Body of pancreas (tissue), 4 donors: ENCODE data around the gene HLA-DMB. TPM values are rescaled to one million over a fixed set of nuclear protein-coding genes. Genes with fewer than 3 reads are reported as not detected.
"Not testable (repeated sequence)": the region's sequence is repeated elsewhere in the genome, so short reads cannot be mapped to it uniquely, and the experiment has no call there.

Experiments
- ATAC-seq: fragments of 150-250 bp; one replicate; pipeline ENCODE4 v1.9.1; 2016
- DNase-seq, 4 donors: peaks; one replicate each; pipeline ENCODE4 v3.0.0-alpha.2; 2019
- H3K27ac ChIP-seq, 4 donors: fragments of 200-600 bp; sonication (generic); 1 replicate in 3 of 4; 2 replicates in 1 of 4; pipeline versions ENCODE4 v1.5.1 to v1.6.1; 2016 to 2019; ENCODE audit warnings: mild to moderate bottlenecking in 1 of 4, mixed read lengths in 1 of 4, moderate library complexity in 1 of 4
- H3K27me3 ChIP-seq, 2 donors: fragments of 200-600 bp; sonication (generic); one replicate each; pipeline ENCODE4 v1.6.0; 2016; ENCODE audit warnings: mild to moderate bottlenecking in 1 of 2
- H3K36me3 ChIP-seq, 2 donors: fragments of 200-600 bp; sonication (generic); replicated peaks in 1 of 2; 2 replicates each; pipeline ENCODE4 v1.5.1; 2016; ENCODE audit warnings: low read depth in 2 of 2; ENCODE audit not compliant: insufficient read depth in 1 of 2
- H3K4me1 ChIP-seq: fragments of 200-600 bp; sonication (generic); one replicate; pipeline ENCODE4 v1.6.0; 2016
- H3K4me3 ChIP-seq, 2 donors: fragments of 200-600 bp; sonication (generic); 1 replicate in 1 of 2; 2 replicates in 1 of 2; pipeline ENCODE4 v1.5.1; 2016 to 2019
- H3K9me3 ChIP-seq, 3 donors: fragments of 200-600 bp; sonication (generic); 1 replicate in 2 of 3; 2 replicates in 1 of 3; pipeline ENCODE4 v1.5.1; 2016
- POLR2A ChIP-seq, 3 donors: fragments of 450-650 bp; IDR thresholded peaks; one replicate each; pipeline ENCODE4 v1.6.1; 2016; ENCODE audit warnings: antibody characterized with exemption in 3 of 3, mild to moderate bottlenecking in 2 of 3
- WGBS, 2 donors: methylation state at CpG; one replicate each; pipeline ENCODE4 v1.1.5; 2017; 5-methylcytosine and 5-hydroxymethylcytosine counted together
- intact Hi-C: fragments of 100-400 bp; cut with DNase I; formaldehyde crosslinking; loops from one replicate; pipeline ENCODE4 v1.15.1; 2023
- total RNA-seq, 2 donors: library from RNA; depleted of rRNA; stranded (reverse); fragments of >200 nt; gene quantifications; one replicate each; pipeline ENCODE4 v1.1.0, GENCODE V29; 2016
- TF ChIP-seq, protein P1 (sequence below), 7 experiments: fragments of 450-650 bp in 4 of 7; fragments of 200-600 bp in 3 of 7; sonication (generic) in 3 of 7; IDR thresholded peaks; one replicate each; pipeline ENCODE4 v1.5.1; 2016 to 2019; ENCODE audit warnings: antibody characterized with exemption in 7 of 7

Gene HLA-DMB
- total RNA-seq, 2 donors from 2014 or later: 3.0 to 14.3 TPM

DNA sequence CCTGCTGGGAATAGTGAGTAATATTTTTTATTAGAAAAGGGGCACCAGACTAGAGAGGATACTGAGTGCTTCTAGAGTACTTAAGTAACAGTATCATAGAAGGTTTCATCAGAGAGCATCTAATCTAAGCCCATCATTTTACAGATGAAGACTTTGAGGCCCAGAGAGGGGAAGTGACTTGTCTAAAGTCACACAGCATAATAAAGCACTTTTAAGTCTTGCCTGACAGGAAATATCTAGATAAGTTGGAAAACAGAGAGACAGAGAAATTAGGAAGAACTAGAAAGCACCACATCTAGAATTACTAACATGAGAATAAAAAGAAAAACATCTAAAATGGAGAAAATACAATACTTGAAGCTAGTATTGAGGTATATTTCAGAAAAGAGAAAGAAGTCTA, 6.1 kb upstream of the HLA-DMB start:
- Histone ChIP-seq H3K9me3 (no peaks in the 10 kb centered on the region), H3K36me3 (no peaks in the 10 kb centered on the region), H3K27me3 (no peaks in the 10 kb centered on the region), H3K4me1 (no peaks in the 10 kb centered on the region), H3K27ac (no peak overlapping the region), H3K4me3 (no peak overlapping the region)
- ATAC-seq (no peak), DNase-seq (no peak)
- intact Hi-C loops: loop anchor here (5.0 kb wide), 1 partner anchor 60 kb away; no protein-coding TSS in a partner anchor
- TF ChIP-seq, protein P1, sequence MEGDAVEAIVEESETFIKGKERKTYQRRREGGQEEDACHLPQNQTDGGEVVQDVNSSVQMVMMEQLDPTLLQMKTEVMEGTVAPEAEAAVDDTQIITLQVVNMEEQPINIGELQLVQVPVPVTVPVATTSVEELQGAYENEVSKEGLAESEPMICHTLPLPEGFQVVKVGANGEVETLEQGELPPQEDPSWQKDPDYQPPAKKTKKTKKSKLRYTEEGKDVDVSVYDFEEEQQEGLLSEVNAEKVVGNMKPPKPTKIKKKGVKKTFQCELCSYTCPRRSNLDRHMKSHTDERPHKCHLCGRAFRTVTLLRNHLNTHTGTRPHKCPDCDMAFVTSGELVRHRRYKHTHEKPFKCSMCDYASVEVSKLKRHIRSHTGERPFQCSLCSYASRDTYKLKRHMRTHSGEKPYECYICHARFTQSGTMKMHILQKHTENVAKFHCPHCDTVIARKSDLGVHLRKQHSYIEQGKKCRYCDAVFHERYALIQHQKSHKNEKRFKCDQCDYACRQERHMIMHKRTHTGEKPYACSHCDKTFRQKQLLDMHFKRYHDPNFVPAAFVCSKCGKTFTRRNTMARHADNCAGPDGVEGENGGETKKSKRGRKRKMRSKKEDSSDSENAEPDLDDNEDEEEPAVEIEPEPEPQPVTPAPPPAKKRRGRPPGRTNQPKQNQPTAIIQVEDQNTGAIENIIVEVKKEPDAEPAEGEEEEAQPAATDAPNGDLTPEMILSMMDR (IDR thresholded peaks at IDR 0.05): no peak
- no peak for TF ChIP-seq POLR2A (IDR thresholded peaks at IDR 0.05)

DNA sequence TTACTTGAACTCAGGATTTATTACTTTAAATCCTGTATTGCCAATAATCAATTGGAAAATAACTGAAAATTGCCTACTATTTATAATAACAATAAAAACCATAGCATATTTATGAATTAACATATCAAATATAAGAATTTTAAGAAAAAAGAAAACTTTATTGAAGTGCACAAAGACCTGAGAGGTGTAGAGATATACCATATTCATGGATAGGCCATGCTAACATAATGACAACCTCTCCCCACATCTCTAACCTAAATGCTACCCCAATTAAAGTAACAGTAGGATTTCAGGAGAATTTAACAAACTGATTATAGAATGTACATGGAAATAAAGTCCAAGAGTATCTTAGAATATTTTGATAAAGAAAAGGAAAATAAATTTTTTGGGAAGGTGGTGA, 5.1 kb upstream of the HLA-DMB start:
- Histone ChIP-seq H3K27me3 (no peaks in the 10 kb centered on the region), H3K9me3 (no peaks in the 10 kb centered on the region), H3K36me3 (no peaks in the 10 kb centered on the region), H3K4me3 (no peak overlapping the region), H3K27ac (peak overlapping the region in 1 of 4 donors; percentile 72), H3K4me1 (no peaks in the 10 kb centered on the region)
- intact Hi-C loops: loop anchor here (5.0 kb wide), 1 partner anchor 59 kb away; no protein-coding TSS in a partner anchor
- ATAC-seq: no peak
- no peak for TF ChIP-seq POLR2A (IDR thresholded peaks at IDR 0.05)
- TF ChIP-seq, protein P1 (IDR thresholded peaks at IDR 0.05): no peak
- no peak for DNase-seq

DNA sequence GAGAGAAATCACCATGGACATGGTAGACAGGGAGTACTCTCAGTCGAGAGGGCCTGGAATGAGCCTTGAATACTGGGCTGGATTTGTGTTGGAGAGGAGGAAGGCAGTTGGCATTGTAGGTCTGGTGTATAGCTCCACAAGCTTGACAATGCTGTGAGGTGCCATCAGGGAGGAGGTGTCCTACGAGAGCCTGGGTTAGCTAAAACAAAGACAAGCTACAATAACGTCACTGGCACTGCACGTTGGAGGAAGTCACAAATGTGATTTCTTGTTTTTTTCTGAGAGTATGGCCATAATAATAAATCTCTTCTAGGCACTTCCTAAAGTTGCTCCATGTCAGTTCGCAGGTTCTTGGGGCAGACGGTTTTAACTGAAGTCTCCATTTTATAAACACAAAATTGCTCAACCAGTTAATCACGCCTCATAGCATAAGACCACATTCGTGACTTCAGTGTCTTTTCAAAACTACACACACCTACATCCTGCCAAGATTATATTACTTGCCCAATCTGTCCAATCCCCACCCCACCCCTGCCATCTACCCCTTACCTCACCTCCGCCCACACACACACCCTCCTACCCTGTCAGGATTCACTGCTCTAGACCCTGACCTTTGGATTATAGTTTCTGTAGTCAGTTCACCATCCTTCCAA, 4.4 kb upstream of the HLA-DMB start:
- intact Hi-C loops: loop anchor here (5.0 kb wide), 1 partner anchor 58 kb away; no protein-coding TSS in a partner anchor
- no peaks in the 10 kb centered on the region for H3K27me3 ChIP-seq
- peak overlapping the region in 1 of 4 donors; percentile 72 for H3K27ac ChIP-seq
- H3K9me3 ChIP-seq: no peaks in the 10 kb centered on the region
- 67 to 82% methylated on average over 9 of the region's 9 CpGs for WGBS, 2 donors
- H3K36me3 ChIP-seq: no peaks in the 10 kb centered on the region
- H3K4me3 ChIP-seq: no peak overlapping the region
- ATAC-seq (no peak), DNase-seq (peak in 1 of 4 donors; percentile 43)
- TF ChIP-seq POLR2A (IDR thresholded peaks at IDR 0.05): no peak
- TF ChIP-seq, protein P1 (IDR thresholded peaks at IDR 0.05): no peak
- peaks cover 5% of the 10 kb centered on the region for H3K4me1 ChIP-seq

DNA sequence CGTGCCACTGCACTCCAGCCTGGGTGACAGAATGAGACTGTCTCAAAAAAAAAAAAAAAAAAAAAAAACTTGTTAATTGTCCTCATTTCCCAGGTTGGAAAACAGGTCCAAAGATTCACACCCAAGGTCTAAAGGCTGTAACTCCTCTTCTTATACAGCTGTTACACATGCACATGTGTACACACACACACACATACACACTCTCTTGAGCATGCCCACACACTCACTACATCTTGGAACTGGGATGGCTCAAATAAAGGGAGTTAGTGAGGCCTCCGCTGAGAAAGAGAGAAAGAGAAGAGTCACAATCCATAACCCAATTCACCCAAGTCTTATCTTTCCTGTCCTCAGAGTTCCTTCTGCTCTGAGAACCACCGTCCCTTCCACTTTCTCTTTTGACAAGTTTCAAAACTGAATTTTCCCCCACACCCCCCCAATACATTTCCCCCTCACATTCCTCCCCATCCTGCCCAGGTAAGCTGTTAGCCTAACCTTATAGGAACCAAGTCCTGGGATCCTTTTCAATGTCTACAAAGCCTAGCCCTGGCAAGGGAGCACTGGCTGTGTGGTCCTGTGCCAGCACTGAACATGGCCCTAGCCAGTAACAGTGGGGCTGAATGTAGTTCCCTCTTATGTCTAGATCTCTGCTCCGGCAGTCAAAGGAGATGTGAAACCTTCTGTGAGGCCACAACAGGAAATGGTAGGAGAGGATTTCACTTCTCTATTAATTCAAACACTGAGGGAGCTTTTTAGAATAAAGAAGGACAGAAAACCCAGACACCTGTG, 3.2 kb upstream of the HLA-DMB start:
- H3K4me1 ChIP-seq: peaks cover 5% of the 10 kb centered on the region
- ATAC-seq: no peak

DNA sequence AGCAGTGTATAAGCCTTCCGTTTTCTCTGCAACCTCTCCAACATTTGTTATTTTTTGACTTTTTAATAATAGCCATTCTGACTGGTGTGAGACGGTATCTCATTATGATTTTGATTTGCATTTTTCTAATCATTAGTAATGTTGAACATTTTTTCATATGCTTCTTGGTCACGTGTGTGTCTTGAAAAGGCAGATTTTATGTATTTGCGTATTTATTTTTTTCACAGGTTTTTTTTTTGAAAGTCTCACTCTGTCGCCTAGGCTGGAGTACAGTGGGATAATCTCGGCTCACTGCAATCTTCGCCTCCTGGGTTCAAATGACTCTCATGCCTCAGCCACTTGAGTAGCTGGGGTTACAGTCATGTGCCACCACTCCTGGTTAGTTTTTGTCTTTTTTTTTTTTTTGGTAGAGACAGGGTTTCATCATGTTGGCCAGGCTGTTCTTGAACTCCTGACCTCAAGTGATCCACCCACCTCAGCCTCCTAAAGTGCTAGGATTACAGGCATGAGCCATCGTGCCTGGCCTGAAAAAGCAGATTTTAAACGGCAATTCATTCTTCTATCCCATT, 1.8 kb upstream of the HLA-DMB start:
- H3K27ac ChIP-seq, DNase-seq, intact Hi-C loops, ATAC-seq, H3K4me3 ChIP-seq, H3K27me3 ChIP-seq, H3K9me3 ChIP-seq, H3K36me3 ChIP-seq, H3K4me1 ChIP-seq: not testable (repeated sequence)
- WGBS, 2 donors: 84 to 86% methylated on average over 9 of the region's 9 CpGs

More for the DNA sequence above, 3.2 kb upstream of the HLA-DMB start:
- Histone ChIP-seq H3K36me3 (no peaks in the 10 kb centered on the region), H3K9me3 (no peaks in the 10 kb centered on the region), H3K27me3 (no peaks in the 10 kb centered on the region), H3K4me3 (no peak overlapping the region), H3K27ac (peak overlapping the region in 1 of 4 donors; percentile 72)
- WGBS, 2 donors: 44 to 86% methylated on average over 3 to 4 of the region's 4 CpGs
- intact Hi-C loops: no loop called here
- peak in 1 of 4 donors; percentile 56 for DNase-seq
- TF ChIP-seq POLR2A (IDR thresholded peaks at IDR 0.05): peak in 1 of 3 donors; percentile 51
- TF ChIP-seq, protein P1 (IDR thresholded peaks at IDR 0.05): no peak
